Measurements from ENCODE around the gene NKG7.

DNA sequence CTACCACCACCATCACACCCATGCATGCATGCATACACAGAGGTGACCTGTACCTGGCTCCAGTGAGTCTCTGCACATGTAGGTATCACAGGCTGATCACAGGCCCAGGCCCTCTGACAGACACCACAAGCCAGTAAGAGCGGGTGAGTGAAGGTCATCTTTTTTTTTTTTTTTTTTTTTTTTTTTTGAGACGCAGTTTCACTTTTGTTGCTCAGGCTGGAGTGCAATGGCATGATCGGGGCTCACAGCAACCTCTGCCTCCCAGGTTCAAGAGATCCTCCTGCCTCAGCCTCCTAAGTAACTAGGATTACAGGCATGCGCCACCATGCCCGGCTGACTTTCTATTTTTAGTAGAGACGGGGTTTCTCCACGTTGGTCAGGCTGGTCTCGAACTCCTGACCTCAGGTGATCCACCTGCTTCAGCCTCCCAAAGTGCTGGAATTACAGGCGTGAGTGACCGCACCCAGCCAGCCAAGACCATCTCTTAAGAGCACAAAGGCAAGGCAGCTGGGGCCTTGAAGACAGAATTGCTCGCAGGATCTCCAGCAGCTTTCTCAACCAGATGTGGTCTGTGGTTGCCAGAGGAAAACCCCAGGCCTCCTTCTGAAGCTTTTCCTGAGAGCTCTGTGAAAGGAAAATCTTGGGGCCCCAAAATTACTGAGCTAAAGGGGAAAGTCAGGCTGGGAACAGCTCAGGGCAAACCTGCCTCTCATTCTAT is 3.2 kb upstream of the NKG7 start:
- TF ChIP-seq YY1 (IDR thresholded peaks at IDR 0.05) (no peak), GABPA (IDR thresholded peaks at IDR 0.05 in 1 of 2, conservative IDR thresholded peaks at IDR 0.05 in 1 of 2) (no peak), JUND (IDR thresholded peaks at IDR 0.05) (no peak), ZBTB33 (IDR thresholded peaks at IDR 0.05) (no peak), RAD21 (IDR thresholded peaks at IDR 0.05) (no peak)
- TF ChIP-seq, protein P1, sequence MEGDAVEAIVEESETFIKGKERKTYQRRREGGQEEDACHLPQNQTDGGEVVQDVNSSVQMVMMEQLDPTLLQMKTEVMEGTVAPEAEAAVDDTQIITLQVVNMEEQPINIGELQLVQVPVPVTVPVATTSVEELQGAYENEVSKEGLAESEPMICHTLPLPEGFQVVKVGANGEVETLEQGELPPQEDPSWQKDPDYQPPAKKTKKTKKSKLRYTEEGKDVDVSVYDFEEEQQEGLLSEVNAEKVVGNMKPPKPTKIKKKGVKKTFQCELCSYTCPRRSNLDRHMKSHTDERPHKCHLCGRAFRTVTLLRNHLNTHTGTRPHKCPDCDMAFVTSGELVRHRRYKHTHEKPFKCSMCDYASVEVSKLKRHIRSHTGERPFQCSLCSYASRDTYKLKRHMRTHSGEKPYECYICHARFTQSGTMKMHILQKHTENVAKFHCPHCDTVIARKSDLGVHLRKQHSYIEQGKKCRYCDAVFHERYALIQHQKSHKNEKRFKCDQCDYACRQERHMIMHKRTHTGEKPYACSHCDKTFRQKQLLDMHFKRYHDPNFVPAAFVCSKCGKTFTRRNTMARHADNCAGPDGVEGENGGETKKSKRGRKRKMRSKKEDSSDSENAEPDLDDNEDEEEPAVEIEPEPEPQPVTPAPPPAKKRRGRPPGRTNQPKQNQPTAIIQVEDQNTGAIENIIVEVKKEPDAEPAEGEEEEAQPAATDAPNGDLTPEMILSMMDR (IDR thresholded peaks at IDR 0.05; ENCODE audit: low read depth, low read length, missing input control) = no peak
- TF ChIP-seq, protein P2, sequence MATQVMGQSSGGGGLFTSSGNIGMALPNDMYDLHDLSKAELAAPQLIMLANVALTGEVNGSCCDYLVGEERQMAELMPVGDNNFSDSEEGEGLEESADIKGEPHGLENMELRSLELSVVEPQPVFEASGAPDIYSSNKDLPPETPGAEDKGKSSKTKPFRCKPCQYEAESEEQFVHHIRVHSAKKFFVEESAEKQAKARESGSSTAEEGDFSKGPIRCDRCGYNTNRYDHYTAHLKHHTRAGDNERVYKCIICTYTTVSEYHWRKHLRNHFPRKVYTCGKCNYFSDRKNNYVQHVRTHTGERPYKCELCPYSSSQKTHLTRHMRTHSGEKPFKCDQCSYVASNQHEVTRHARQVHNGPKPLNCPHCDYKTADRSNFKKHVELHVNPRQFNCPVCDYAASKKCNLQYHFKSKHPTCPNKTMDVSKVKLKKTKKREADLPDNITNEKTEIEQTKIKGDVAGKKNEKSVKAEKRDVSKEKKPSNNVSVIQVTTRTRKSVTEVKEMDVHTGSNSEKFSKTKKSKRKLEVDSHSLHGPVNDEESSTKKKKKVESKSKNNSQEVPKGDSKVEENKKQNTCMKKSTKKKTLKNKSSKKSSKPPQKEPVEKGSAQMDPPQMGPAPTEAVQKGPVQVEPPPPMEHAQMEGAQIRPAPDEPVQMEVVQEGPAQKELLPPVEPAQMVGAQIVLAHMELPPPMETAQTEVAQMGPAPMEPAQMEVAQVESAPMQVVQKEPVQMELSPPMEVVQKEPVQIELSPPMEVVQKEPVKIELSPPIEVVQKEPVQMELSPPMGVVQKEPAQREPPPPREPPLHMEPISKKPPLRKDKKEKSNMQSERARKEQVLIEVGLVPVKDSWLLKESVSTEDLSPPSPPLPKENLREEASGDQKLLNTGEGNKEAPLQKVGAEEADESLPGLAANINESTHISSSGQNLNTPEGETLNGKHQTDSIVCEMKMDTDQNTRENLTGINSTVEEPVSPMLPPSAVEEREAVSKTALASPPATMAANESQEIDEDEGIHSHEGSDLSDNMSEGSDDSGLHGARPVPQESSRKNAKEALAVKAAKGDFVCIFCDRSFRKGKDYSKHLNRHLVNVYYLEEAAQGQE (IDR thresholded peaks at IDR 0.05) = no peak
